Measurements from ENCODE around the gene KLHL9.
"Not testable (repeated sequence)": the region's sequence is repeated elsewhere in the genome, so short reads cannot be mapped to it uniquely, and the experiment has no call there.

The KLHL9 gene, protein sequence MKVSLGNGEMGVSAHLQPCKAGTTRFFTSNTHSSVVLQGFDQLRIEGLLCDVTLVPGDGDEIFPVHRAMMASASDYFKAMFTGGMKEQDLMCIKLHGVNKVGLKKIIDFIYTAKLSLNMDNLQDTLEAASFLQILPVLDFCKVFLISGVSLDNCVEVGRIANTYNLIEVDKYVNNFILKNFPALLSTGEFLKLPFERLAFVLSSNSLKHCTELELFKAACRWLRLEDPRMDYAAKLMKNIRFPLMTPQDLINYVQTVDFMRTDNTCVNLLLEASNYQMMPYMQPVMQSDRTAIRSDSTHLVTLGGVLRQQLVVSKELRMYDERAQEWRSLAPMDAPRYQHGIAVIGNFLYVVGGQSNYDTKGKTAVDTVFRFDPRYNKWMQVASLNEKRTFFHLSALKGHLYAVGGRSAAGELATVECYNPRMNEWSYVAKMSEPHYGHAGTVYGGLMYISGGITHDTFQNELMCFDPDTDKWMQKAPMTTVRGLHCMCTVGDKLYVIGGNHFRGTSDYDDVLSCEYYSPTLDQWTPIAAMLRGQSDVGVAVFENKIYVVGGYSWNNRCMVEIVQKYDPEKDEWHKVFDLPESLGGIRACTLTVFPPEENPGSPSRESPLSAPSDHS

DNA sequence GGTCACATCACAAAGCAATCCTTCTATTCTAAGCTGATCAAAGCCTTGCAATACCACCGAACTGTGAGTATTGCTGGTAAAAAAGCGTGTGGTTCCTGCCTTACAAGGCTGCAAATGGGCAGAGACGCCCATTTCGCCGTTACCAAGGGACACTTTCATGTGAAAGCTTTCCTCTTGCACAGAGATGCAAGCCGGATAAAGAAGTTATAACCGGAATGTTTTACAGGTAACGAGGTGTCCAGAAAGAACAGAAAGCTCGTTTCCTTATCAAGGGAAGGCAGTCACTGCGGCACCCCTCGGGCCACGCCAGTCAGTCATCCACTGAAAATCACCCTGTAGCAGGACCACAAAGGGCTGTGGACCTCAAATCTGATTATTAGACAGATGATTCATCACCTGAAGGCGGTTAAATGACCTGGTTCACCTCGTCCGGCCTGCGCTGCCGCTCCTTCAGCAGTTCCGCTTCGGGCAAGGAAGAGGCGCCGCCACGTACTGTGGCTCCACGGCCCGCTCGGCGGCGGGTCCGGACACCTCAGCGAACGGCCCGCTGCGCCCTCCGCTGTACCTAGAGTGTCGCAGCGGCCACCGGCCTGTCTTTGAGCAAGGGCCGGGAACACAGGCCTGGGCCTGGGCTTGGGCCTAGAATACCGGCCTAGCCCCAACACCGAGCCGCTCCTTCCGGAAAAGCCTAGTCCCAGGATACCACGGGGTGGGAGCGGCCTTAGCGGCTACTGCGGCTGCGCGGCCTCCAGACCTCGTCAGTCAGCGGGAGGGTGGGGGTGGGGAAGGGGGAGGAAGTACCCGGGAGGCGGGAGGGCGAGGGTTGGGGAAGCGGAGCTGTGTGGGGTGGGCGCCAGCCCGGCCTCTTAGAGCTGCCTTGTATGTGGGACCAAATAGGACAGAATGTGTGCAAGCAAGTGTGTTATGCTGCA lies at the start of gene KLHL9:
Gene KLHL9, minus strand, starts transcription at position 704 of the 932 bp plus-strand sequence. Its CDS starts 545 bp downstream, at position 159.
- peaks cover 38 to 43% (median 41%) of the 10 kb centered on the region in 11 experiments for H4K20me1 ChIP-seq
- peaks cover 0 to 19% (median 0%) of the 10 kb centered on the region in 11 experiments; a peak in 4 of 22 replicates for H3K27me3 ChIP-seq
- peak within 1 kb of the TSS; percentile 93 to 99 (median 98) for H3K27ac ChIP-seq
- no peak for TF ChIP-seq Cebpa-rat (IDR thresholded peaks at IDR 0.05)
- no peaks in the 10 kb centered on the region; a peak in 1 of 22 replicates for H3K9me3 ChIP-seq (replicated peaks in 1 of 11)
- peak within 1 kb of the TSS; percentile 79 to 97 (median 87) for H3K4me2 ChIP-seq
- H3K4me1 ChIP-seq = peaks cover 39 to 50% (median 44%) of the 10 kb centered on the region in 10 experiments
- peaks cover 20 to 39% (median 28%) of the 10 kb centered on the region in 11 experiments; a peak in 20 of 22 replicates for H3K36me3 ChIP-seq
- peak within 1 kb of the TSS; percentile 69 to 93 (median 86) for H3K4me3 ChIP-seq
- peak within 1 kb of the TSS; percentile 95 to 100 (median 98) for H3K9ac ChIP-seq

DNA sequence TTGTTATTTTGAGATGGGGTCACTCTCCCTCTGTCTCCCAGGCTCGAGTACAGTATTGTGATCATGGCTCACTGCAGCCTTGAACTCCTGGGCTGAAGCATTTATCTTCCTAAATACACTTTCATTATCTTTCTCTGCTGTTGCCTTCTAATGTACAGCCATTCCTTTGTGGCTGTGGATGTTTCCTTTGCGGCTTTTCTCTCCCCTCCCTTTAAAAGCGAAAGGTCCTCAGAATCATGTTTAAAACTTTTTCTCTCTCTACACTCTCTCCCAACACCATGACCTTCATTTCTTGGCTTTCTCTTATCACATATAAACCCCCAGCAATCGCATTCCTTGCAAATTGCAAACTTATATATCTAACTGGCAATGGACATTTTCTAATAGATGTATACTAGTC lies 48.4 kb upstream of the KLHL9 start:
- peaks cover 0 to 95% (median 0%) of the 10 kb centered on the region in 11 experiments; a peak in 8 of 22 replicates for H3K27me3 ChIP-seq

DNA sequence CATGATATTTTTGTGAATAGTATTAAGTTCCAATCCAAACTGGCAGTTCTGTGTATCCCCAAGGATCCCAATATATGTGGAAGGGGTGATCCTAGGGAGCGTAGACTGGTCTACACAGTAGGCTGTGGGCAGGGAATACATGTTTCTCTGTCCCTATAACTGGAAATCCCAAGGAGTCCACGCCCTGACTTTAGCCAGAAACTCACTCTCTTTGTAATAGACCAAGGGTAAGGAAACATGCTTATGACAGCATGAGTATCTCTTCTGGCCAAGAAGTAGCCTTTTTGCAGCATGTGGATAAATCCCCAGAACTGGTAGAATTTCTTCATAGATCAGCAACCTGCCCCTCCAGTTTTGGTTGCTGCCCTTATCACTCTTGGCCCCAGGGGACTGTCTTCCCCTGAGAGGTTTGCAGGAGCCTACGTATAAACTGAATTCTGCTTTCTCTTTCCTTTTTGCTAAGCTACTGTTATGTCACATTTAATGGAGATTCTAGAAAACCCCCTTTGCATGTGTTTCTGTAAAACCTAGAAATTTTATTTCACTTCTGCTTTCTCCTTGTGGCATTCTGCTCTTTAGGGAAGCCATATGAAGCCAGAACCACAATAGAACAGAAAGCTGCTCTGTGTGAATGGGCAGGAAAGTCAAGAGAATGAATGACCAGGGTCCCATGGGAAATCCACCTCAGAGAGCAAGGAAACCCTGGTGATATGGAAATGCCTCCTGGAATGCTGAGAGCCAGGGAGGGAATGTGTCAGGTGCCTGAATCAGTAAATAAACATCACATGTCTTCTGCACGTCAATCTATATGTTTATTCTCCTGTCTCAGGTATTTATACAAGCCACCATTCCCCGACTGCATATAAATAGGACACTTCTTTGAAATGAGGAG lies 46.5 kb upstream of the KLHL9 start:
- Histone ChIP-seq H3K27me3 (peaks cover 0 to 93% (median 0%) of the 10 kb centered on the region in 11 experiments; a peak in 8 of 22 replicates), H4K20me1 (peaks cover 0 to 23% (median 5%) of the 10 kb centered on the region in 11 experiments; a peak in 11 of 22 replicates), H3K4me2 (peak overlapping the region; percentile 53 to 91 (median 75)), H3K9ac (no peak overlapping the region), H3K9me3 (replicated peaks in 1 of 11) (peaks cover 0 to 7% (median 0%) of the 10 kb centered on the region in 11 experiments; a peak in 3 of 22 replicates), H3K27ac (no peak overlapping the region), H3K4me1 (peaks cover 24 to 42% (median 35%) of the 10 kb centered on the region in 10 experiments), H3K36me3 (no peaks in the 10 kb centered on the region), H3K4me3 (peak overlapping the region in 5 of 10 experiments; percentile 9 to 32 (median 31); a peak in 4 of 20 replicates)
- TF ChIP-seq Cebpa-rat (IDR thresholded peaks at IDR 0.05) = peak in 2 of 11 experiments; percentile 16 to 23; a peak in 2 of 22 replicates

More for the DNA sequence above, 48.4 kb upstream of the KLHL9 start:
- peaks cover 24 to 41% (median 33%) of the 10 kb centered on the region in 10 experiments for H3K4me1 ChIP-seq
- no peak overlapping the region for H3K27ac ChIP-seq
- H3K9ac ChIP-seq = no peak overlapping the region
- H3K36me3 ChIP-seq = no peaks in the 10 kb centered on the region
- peaks cover 0 to 23% (median 5%) of the 10 kb centered on the region in 11 experiments; a peak in 11 of 22 replicates for H4K20me1 ChIP-seq
- TF ChIP-seq Cebpa-rat (IDR thresholded peaks at IDR 0.05) = no peak
- no peaks in the 10 kb centered on the region; a peak in 2 of 22 replicates for H3K9me3 ChIP-seq (replicated peaks in 1 of 11)
- no peak overlapping the region for H3K4me2 ChIP-seq
- no peak overlapping the region for H3K4me3 ChIP-seq

DNA sequence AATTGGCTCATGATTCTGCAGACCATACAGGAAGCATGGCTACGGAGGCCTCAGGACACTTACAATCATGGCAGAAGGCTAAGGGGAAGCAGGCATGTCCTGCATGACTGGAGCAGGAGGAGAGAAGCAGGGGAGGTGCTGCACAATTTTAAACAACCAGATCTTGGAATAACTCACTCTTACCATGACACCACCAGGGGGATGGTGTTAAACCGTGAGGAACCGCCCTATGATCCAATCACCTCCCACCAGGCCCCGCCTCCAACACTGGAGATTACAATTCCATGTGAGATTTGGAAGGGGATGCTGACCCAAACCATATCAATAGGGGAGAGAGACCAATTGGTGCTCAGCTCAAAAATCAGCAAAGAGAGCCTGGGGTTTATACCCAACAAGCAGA lies 36.3 kb upstream of the KLHL9 start:
- not testable (repeated sequence) for H3K27ac ChIP-seq, H3K4me2 ChIP-seq, H3K9ac ChIP-seq, H3K4me3 ChIP-seq, H3K36me3 ChIP-seq, H3K4me1 ChIP-seq, H4K20me1 ChIP-seq
- peaks cover 0 to 16% (median 3%) of the 10 kb centered on the region in 11 experiments; a peak in 8 of 22 replicates for H3K9me3 ChIP-seq (replicated peaks in 1 of 11)
- H3K27me3 ChIP-seq = peaks cover 0 to 57% (median 0%) of the 10 kb centered on the region in 11 experiments; a peak in 4 of 22 replicates

DNA sequence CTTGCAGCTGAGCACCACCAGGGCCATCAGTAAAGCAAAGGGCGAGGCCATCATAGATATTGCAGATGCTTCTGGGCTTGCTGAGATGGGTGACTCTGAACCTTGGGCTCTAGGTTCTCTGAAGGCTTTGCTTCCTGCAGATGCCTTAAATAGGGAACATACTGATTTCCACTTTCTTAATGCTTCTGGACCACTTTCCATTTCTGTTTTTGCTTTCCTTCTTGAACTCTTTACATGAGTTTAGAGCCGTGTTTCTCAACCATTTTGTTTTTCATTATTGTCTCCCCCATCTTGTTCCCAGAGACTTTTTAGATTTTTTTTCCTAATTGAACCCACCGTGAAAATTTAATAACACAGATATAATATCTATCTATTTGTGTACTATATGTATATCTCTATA lies 32.8 kb upstream of the KLHL9 start, which contains the start of gene IFNA13:
Gene IFNA13, minus strand, starts transcription at position 101 of the 400 bp plus-strand sequence. Its CDS starts 47 bp downstream, at position 54.
- no peak for TF ChIP-seq Cebpa-rat (IDR thresholded peaks at IDR 0.05)
- no peak within 1 kb of the TSS for H3K9ac ChIP-seq
- H3K9me3 ChIP-seq (replicated peaks in 1 of 11) = no peaks in the 10 kb centered on the region
- no peaks in the 10 kb centered on the region for H4K20me1 ChIP-seq
- no peak within 1 kb of the TSS for H3K4me2 ChIP-seq
- H3K27ac ChIP-seq = no peak within 1 kb of the TSS
- no peaks in the 10 kb centered on the region for H3K36me3 ChIP-seq
- peaks cover 0 to 3% (median 0%) of the 10 kb centered on the region in 10 experiments; a peak in 2 of 20 replicates for H3K4me1 ChIP-seq
- H3K4me3 ChIP-seq = no peak within 1 kb of the TSS
- peaks cover 0 to 72% (median 0%) of the 10 kb centered on the region in 11 experiments; a peak in 4 of 22 replicates for H3K27me3 ChIP-seq

DNA sequence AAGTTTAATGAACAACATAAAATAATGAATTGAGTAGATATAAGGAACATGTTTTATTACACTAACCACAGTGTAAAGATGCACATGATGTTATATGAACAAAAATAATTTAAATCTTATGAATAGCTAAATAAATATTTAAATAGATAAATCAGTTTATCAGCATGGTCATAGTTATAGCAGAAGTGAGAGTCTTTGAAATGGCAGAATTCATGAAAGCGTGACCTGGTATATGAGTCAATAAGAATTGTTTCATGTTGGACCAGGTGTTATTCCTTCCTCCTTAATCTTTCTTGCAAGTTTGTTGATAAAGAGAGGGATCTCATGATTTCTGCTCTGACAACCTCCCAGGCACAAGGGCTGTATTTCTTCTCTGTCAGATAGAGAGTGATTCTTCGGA lies 32.0 kb upstream of the KLHL9 start:
- not testable (repeated sequence) for H3K4me3 ChIP-seq; H4K20me1 ChIP-seq; H3K36me3 ChIP-seq; H3K4me1 ChIP-seq; H3K4me2 ChIP-seq; H3K9ac ChIP-seq; H3K27ac ChIP-seq; H3K9me3 ChIP-seq (replicated peaks in 1 of 11)
- peaks cover 0 to 71% (median 0%) of the 10 kb centered on the region in 11 experiments; a peak in 4 of 22 replicates for H3K27me3 ChIP-seq

DNA sequence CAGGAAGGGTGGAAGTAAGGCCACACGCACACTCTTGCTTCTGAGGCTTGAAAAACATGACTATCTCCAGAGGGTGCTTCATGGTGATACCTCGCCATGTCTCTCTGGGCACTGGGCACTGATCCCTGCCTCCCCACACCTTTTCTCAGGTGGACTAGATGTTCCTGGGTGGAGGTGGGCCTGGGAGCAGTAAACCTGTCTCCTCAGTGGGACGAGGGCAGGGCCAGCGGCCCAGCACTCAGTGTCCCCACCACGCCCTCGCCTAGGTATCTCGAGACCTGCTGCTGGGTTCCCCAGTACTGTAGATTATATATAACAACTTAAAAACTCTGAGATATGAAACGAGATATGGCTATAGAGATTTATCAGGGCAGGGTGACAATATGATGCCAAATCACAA lies 27.1 kb upstream of the KLHL9 start:
- TF ChIP-seq Cebpa-rat (IDR thresholded peaks at IDR 0.05) = no peak
- Histone ChIP-seq H3K9ac (no peak overlapping the region), H3K9me3 (replicated peaks in 1 of 11) (no peaks in the 10 kb centered on the region), H3K27ac (no peak overlapping the region), H4K20me1 (no peaks in the 10 kb centered on the region), H3K4me3 (no peak overlapping the region), H3K4me1 (peaks cover 9 to 15% (median 13%) of the 10 kb centered on the region in 10 experiments; a peak in 19 of 20 replicates), H3K27me3 (peaks cover 0 to 81% (median 0%) of the 10 kb centered on the region in 11 experiments; a peak in 4 of 22 replicates), H3K36me3 (no peaks in the 10 kb centered on the region), H3K4me2 (no peak overlapping the region)
